ENCODE data around the gene XYLB. TPM values are rescaled to one million over a fixed set of nuclear protein-coding genes. Genes with fewer than 3 reads are reported as not detected.

Gene XYLB
- total RNA-seq, 6 donors from 2014 or later: 1.3 to 7.3 (median 4.6) TPM

DNA sequence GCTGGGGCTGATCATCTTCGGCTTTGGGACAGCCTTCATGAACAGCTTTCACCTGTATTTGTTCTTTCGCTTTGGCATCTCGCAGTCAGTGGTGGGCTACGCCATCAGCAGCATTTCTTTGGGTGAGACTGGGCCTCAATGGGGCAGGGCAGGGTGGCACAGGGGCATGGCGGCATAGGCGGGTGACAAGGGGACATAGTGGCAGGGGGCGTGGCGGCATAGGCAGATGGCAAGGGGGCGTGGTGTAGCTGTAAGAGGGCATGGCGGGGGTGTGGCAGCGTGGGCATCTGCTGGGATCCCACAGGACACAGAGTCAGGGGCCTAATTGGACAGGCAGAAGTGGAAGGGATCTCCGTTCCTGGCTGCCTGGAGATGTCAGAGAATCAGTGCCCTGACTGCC, 39.0 kb upstream of the XYLB start:
- ATAC-seq (ENCODE audit: low FRiP score in 2 of 2) (no peak), DNase-seq (peak in 1 of 2 donors; percentile 51)
- Histone ChIP-seq H3K27me3 (no peaks in the 10 kb centered on the region), H3K9me3 (no peaks in the 10 kb centered on the region), H3K4me3 (no peak overlapping the region), H3K27ac (no peak overlapping the region), H3K36me3 (no peaks in the 10 kb centered on the region), H3K4me1 (no peaks in the 10 kb centered on the region)
- 88 to 98% methylated on average over 12 of the region's 12 CpGs for WGBS, 2 donors
- TF ChIP-seq POLR2A (IDR thresholded peaks at IDR 0.05) (no peak), EP300 (IDR thresholded peaks at IDR 0.05) (no peak), POLR2AphosphoS5 (IDR thresholded peaks at IDR 0.05) (no peak)

- DNase-seq (no peak), ATAC-seq (ENCODE audit: low FRiP score in 2 of 2) (no peak)
- TF ChIP-seq, protein P1, sequence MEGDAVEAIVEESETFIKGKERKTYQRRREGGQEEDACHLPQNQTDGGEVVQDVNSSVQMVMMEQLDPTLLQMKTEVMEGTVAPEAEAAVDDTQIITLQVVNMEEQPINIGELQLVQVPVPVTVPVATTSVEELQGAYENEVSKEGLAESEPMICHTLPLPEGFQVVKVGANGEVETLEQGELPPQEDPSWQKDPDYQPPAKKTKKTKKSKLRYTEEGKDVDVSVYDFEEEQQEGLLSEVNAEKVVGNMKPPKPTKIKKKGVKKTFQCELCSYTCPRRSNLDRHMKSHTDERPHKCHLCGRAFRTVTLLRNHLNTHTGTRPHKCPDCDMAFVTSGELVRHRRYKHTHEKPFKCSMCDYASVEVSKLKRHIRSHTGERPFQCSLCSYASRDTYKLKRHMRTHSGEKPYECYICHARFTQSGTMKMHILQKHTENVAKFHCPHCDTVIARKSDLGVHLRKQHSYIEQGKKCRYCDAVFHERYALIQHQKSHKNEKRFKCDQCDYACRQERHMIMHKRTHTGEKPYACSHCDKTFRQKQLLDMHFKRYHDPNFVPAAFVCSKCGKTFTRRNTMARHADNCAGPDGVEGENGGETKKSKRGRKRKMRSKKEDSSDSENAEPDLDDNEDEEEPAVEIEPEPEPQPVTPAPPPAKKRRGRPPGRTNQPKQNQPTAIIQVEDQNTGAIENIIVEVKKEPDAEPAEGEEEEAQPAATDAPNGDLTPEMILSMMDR (IDR thresholded peaks at IDR 0.05): no peak
- TF ChIP-seq POLR2A (IDR thresholded peaks at IDR 0.05) (no peak), EP300 (IDR thresholded peaks at IDR 0.05) (no peak), POLR2AphosphoS5 (IDR thresholded peaks at IDR 0.05) (no peak)
- 84 to 90% methylated on average over 8 to 9 of the region's 9 CpGs for WGBS, 2 donors
- H3K27ac ChIP-seq: no peak overlapping the region
- H3K4me1 ChIP-seq: no peaks in the 10 kb centered on the region
- no peaks in the 10 kb centered on the region for H3K27me3 ChIP-seq
- H3K4me3 ChIP-seq: no peak overlapping the region
- no peaks in the 10 kb centered on the region for H3K9me3 ChIP-seq
- no peaks in the 10 kb centered on the region for H3K36me3 ChIP-seq
Observed at GRCh38 chr3:38308456-38308855, 38.1 kb upstream of the XYLB start.

GRCh38 chr3:38311476-38311875, 35.1 kb upstream of the XYLB start:
- ATAC-seq (ENCODE audit: low FRiP score in 2 of 2) (no peak), DNase-seq (no peak)
- H3K4me3 ChIP-seq: no peak overlapping the region
- no peaks in the 10 kb centered on the region for H3K36me3 ChIP-seq
- H3K9me3 ChIP-seq: no peaks in the 10 kb centered on the region
- WGBS, 2 donors: 62 to 76% methylated on average over 1 of the region's 1 CpG
- H3K27ac ChIP-seq: no peak overlapping the region
- H3K4me1 ChIP-seq: no peaks in the 10 kb centered on the region
- TF ChIP-seq POLR2AphosphoS5 (IDR thresholded peaks at IDR 0.05): no peak
- no peak for TF ChIP-seq EP300 (IDR thresholded peaks at IDR 0.05)
- TF ChIP-seq POLR2A (IDR thresholded peaks at IDR 0.05): no peak
- TF ChIP-seq, protein P1 (IDR thresholded peaks at IDR 0.05): no peak
- H3K27me3 ChIP-seq: no peaks in the 10 kb centered on the region

GRCh38 chr3:38311941-38312340, 34.6 kb upstream of the XYLB start:
- no peaks in the 10 kb centered on the region for H3K9me3 ChIP-seq
- no peaks in the 10 kb centered on the region for H3K27me3 ChIP-seq
- no peaks in the 10 kb centered on the region for H3K36me3 ChIP-seq
- H3K27ac ChIP-seq: no peak overlapping the region
- WGBS, 2 donors: 68 to 84% methylated on average over 2 of the region's 2 CpGs
- ATAC-seq (ENCODE audit: low FRiP score in 2 of 2) (no peak), DNase-seq (no peak)
- no peak overlapping the region for H3K4me3 ChIP-seq
- TF ChIP-seq POLR2AphosphoS5 (IDR thresholded peaks at IDR 0.05): no peak
- H3K4me1 ChIP-seq: no peaks in the 10 kb centered on the region

DNA sequence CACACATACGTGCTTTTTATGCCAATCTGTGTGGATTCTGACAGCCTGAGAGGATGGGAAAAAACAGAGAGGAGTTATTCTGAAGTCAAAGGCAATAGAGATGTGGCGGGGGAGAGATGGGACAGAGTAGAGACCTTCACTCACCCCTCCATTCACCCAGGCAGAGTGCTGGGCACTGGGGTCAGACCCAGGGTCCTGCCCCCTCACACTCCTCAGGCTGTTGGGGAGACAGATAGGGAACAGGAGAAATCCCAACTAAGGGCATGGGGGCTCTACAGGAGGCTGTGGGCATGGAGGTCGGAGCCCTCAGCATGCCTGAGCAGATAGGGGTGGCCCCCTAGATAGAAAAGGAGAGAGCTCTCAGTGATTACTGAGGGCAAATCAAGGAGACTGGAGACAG, 34.2 kb upstream of the XYLB start:
- ATAC-seq (ENCODE audit: low FRiP score in 2 of 2) (no peak), DNase-seq (no peak)
- TF ChIP-seq, protein P1 (IDR thresholded peaks at IDR 0.05): no peak
- TF ChIP-seq POLR2AphosphoS5 (IDR thresholded peaks at IDR 0.05): no peak
- TF ChIP-seq POLR2A (IDR thresholded peaks at IDR 0.05): no peak
- TF ChIP-seq EP300 (IDR thresholded peaks at IDR 0.05): no peak
- H3K4me3 ChIP-seq: no peak overlapping the region
- H3K36me3 ChIP-seq: no peaks in the 10 kb centered on the region
- 81 to 91% methylated on average over 3 of the region's 3 CpGs for WGBS, 2 donors
- H3K4me1 ChIP-seq: no peaks in the 10 kb centered on the region
- H3K9me3 ChIP-seq: no peaks in the 10 kb centered on the region
- H3K27me3 ChIP-seq: no peaks in the 10 kb centered on the region
- H3K27ac ChIP-seq: no peak overlapping the region

DNA sequence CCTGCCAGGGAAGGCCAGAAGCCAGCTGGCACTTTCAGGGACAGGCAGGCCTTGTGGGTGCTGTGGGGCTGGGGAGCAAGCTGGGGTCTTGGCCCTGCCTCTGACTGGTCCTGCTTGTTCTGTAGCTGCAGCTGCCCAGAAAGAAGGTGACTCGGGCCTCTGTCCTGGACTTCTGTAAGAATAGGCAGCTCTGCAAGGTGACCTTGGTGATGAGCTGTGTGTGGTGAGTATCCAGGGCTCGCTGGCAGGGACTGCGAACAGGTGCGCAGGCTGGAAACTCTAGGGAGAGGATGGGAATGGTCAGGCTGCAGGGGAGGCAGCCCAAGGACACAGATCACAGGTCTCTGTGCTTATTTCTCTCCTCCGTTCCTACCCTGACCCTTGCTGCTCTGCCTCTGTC, 33.3 kb upstream of the XYLB start:
- Histone ChIP-seq H3K27ac (no peak overlapping the region), H3K4me1 (no peaks in the 10 kb centered on the region), H3K9me3 (no peaks in the 10 kb centered on the region), H3K27me3 (no peaks in the 10 kb centered on the region), H3K36me3 (no peaks in the 10 kb centered on the region), H3K4me3 (no peak overlapping the region)
- TF ChIP-seq POLR2AphosphoS5 (IDR thresholded peaks at IDR 0.05): no peak
- TF ChIP-seq, protein P1 (IDR thresholded peaks at IDR 0.05): no peak
- TF ChIP-seq EP300 (IDR thresholded peaks at IDR 0.05): no peak
- no peak for TF ChIP-seq POLR2A (IDR thresholded peaks at IDR 0.05)
- 82 to 93% methylated on average over 2 to 5 of the region's 5 CpGs for WGBS, 2 donors
- ATAC-seq (ENCODE audit: low FRiP score in 2 of 2): no peak
- no peak for DNase-seq

All from upper lobe of left lung (tissue), 6 donors.